AG09319 (cell line): Measurements from ENCODE around the gene CTH.
A peak's percentile ranks its signal among the peaks of the same experiment; 100 is the strongest.
"Not testable (repeated sequence)": the region's sequence is repeated elsewhere in the genome, so short reads cannot be mapped to it uniquely, and the experiment has no call there.

Experiments used
- DNase-seq: peaks from one replicate; pipeline ENCODE4 v3.0.0-alpha.2; 2010; ENCODE audit warnings: low read depth; ENCODE audit errors: extremely low read depth
- CTCF ChIP-seq: IDR thresholded peaks from 2 replicates; pipeline ENCODE4 v1.5.1; 2011; ENCODE audit warnings: low read depth, mild to moderate bottlenecking, inconsistent platforms, low read length, moderate library complexity

Gene CTH

GRCh38 chr1:70477090-70477489 is 66.0 kb downstream of the CTH start:
- no peak for TF ChIP-seq CTCF
- DNase-seq = no peak

- not testable (repeated sequence) for DNase-seq
Observed at GRCh38 chr1:70477905-70478304, 66.8 kb downstream of the CTH start.

GRCh38 chr1:70483342-70483741 is 72.3 kb downstream of the CTH start:
- no peak for DNase-seq
- TF ChIP-seq CTCF = no peak

GRCh38 chr1:70485624-70486023 is 74.6 kb downstream of the CTH start:
- TF ChIP-seq CTCF = no peak
- no peak for DNase-seq

GRCh38 chr1:70486676-70487458 is 75.8 kb downstream of the CTH start:
- DNase-seq = peak; percentile 49
- no peak for TF ChIP-seq CTCF

- no peak for TF ChIP-seq CTCF
- DNase-seq = no peak
Observed at GRCh38 chr1:70487459-70487815, 76.4 kb downstream of the CTH start.

GRCh38 chr1:70487910-70488665 is 77.0 kb downstream of the CTH start:
- TF ChIP-seq CTCF = peak; percentile 42
- DNase-seq = no peak
